DMS 273 treated with DMSO at 0.1 percent for 48 hours (cell line): ENCODE data around the gene HCN1.

ENCODE experiments used
- DNase-seq: peaks from one replicate; lab custom pipeline; 2025; lab: John Stamatoyannopoulos, UW

HCN1 gene

GRCh38 chr5:45696206-45696836, at the start of gene HCN1:
HCN1 (minus strand) TSS chr5:45696380.
- peak; percentile 37 for DNase-seq

GRCh38 chr5:45741110-45741509, 44.9 kb upstream of the HCN1 start:
- DNase-seq: no peak

GRCh38 chr5:45737153-45737552, 41.0 kb upstream of the HCN1 start:
- DNase-seq: no peak

- DNase-seq: no peak
Observed at GRCh38 chr5:45725537-45725936, 29.4 kb upstream of the HCN1 start.

- DNase-seq: no peak
Observed at GRCh38 chr5:45697201-45697600, 1.0 kb upstream of the HCN1 start.

- no peak for DNase-seq
Observed at GRCh38 chr5:45695804-45696156, 400 bp downstream of the HCN1 start.

- DNase-seq: no peak
Observed at GRCh38 chr5:45694971-45695803, 993 bp downstream of the HCN1 start.

- no peak for DNase-seq
Observed at GRCh38 chr5:45694255-45694814, 1.8 kb downstream of the HCN1 start.

- DNase-seq: no peak
Observed at GRCh38 chr5:45692481-45692880, 3.7 kb downstream of the HCN1 start.

- DNase-seq: no peak
Observed at GRCh38 chr5:45691656-45692055, 4.5 kb downstream of the HCN1 start.

- no peak for DNase-seq
Observed at GRCh38 chr5:45687701-45688100, 8.5 kb downstream of the HCN1 start.

- no peak for DNase-seq
Observed at GRCh38 chr5:45686620-45687019, 9.6 kb downstream of the HCN1 start.

GRCh38 chr5:45684118-45684517, 12.1 kb downstream of the HCN1 start:
- no peak for DNase-seq

GRCh38 chr5:45680950-45681349, 15.2 kb downstream of the HCN1 start:
- no peak for DNase-seq

- no peak for DNase-seq
Observed at GRCh38 chr5:45677524-45677923, 18.7 kb downstream of the HCN1 start.

- DNase-seq: no peak
Observed at GRCh38 chr5:45672271-45672670, 23.9 kb downstream of the HCN1 start.

GRCh38 chr5:45648744-45649143, 47.4 kb downstream of the HCN1 start:
- no peak for DNase-seq

- DNase-seq: peak; percentile 19
Observed at GRCh38 chr5:45643056-45643455, 53.1 kb downstream of the HCN1 start.

- no peak for DNase-seq
Observed at GRCh38 chr5:45642370-45642769, 53.8 kb downstream of the HCN1 start.

- peak; percentile 2 for DNase-seq
Observed at GRCh38 chr5:45639040-45639439, 57.1 kb downstream of the HCN1 start.

- no peak for DNase-seq
Observed at GRCh38 chr5:45627076-45627656, 69.0 kb downstream of the HCN1 start.

- DNase-seq: no peak
Observed at GRCh38 chr5:45623832-45624231, 72.3 kb downstream of the HCN1 start.

- no peak for DNase-seq
Observed at GRCh38 chr5:45622365-45622764, 73.8 kb downstream of the HCN1 start.
